Fibroblast of skin of left biceps (primary cell): Measurements from ENCODE around the gene FAM3D.

Experiments
- DNase-seq, 2 experiments: peaks; one replicate each; pipeline ENCODE4 v3.0.0-alpha.2; 2013; ENCODE audit warnings: low read depth in 2 of 2

Gene FAM3D

GRCh38 chr3:58627570-58627885 is 39.0 kb downstream of the FAM3D start:
- no peak for DNase-seq

- DNase-seq: no peak
Observed at GRCh38 chr3:58626841-58627569, 39.6 kb downstream of the FAM3D start.

- DNase-seq: no peak
Observed at GRCh38 chr3:58625196-58625824, 41.3 kb downstream of the FAM3D start.

- no peak for DNase-seq
Observed at GRCh38 chr3:58624550-58624949, 42.0 kb downstream of the FAM3D start.

GRCh38 chr3:58623961-58624360 is 42.6 kb downstream of the FAM3D start:
- no peak for DNase-seq

GRCh38 chr3:58623478-58623877 is 43.1 kb downstream of the FAM3D start:
- DNase-seq: no peak

- DNase-seq: no peak
Observed at GRCh38 chr3:58622892-58623291, 43.7 kb downstream of the FAM3D start.

- DNase-seq: no peak
Observed at GRCh38 chr3:58622436-58622835, 44.1 kb downstream of the FAM3D start.

GRCh38 chr3:58621086-58621830 is 45.3 kb downstream of the FAM3D start:
- no peak for DNase-seq

- no peak for DNase-seq
Observed at GRCh38 chr3:58620421-58620820, 46.2 kb downstream of the FAM3D start.

- no peak for DNase-seq
Observed at GRCh38 chr3:58617338-58617761, 49.2 kb downstream of the FAM3D start.

GRCh38 chr3:58613236-58614132 is 53.1 kb downstream of the FAM3D start:
- no peak for DNase-seq

- no peak for DNase-seq
Observed at GRCh38 chr3:58612830-58613229, 53.7 kb downstream of the FAM3D start.

- DNase-seq: no peak
Observed at GRCh38 chr3:58609990-58610389, 56.6 kb downstream of the FAM3D start.

GRCh38 chr3:58608648-58609047 is 57.9 kb downstream of the FAM3D start:
- DNase-seq: no peak

- no peak for DNase-seq
Observed at GRCh38 chr3:58607816-58608215, 58.8 kb downstream of the FAM3D start.

GRCh38 chr3:58606693-58607092 is 59.9 kb downstream of the FAM3D start:
- no peak for DNase-seq

GRCh38 chr3:58604031-58604430 is 62.5 kb downstream of the FAM3D start:
- DNase-seq: no peak

- DNase-seq: no peak
Observed at GRCh38 chr3:58603606-58604005, 63.0 kb downstream of the FAM3D start.

GRCh38 chr3:58597770-58598310 is 68.7 kb downstream of the FAM3D start:
- DNase-seq: no peak

GRCh38 chr3:58596834-58597518 is 69.6 kb downstream of the FAM3D start:
- DNase-seq: no peak
